ENCODE results near the gene CLDND2.
"Not testable (repeated sequence)": the region's sequence is repeated elsewhere in the genome, so short reads cannot be mapped to it uniquely, and the experiment has no call there.

Gene CLDND2

DNA sequence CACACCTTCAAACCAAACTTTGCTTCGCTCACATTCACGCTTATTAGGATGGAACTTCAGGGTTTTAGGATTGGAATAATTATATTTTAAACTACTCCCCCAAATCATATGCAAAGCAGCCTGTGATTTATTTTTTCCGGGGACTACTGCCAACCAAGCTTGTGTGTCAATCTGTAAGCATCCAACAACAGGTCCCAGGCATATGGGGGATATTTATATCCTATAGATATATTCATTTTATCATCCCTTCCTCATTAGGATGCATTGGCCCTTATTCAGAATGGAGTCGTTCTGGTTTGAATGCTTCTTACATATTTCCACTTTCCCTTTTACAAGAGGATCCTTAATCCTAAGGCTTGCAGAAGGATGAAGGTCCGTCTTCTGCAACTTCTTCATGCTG, 30.4 kb upstream of the CLDND2 start:
- Histone ChIP-seq H3K4me1 (ENCODE audit: control insufficient read depth, insufficient read depth, low read length) (no peaks in the 10 kb centered on the region; the same call in 1 of the 2 replicates), H3K27me3 (ENCODE audit: control insufficient read depth, insufficient read depth, low read length) (no peaks in the 10 kb centered on the region), H3K27ac (ENCODE audit: low read length) (no peak overlapping the region), H3K4me3 (ENCODE audit: low read length) (no peak overlapping the region), H3K36me3 (ENCODE audit: control insufficient read depth, insufficient read depth, low read length) (peaks cover 3% of the 10 kb centered on the region; the same call in 1 of the 2 replicates), H3K9me3 (ENCODE audit: control insufficient read depth, insufficient read depth, low read length) (peaks cover 4% of the 10 kb centered on the region)
- DNase-seq (ENCODE audit: low read depth, low spot score) = no peak
- no CpG with 5 or more reads among the region's 5 CpGs for WGBS (ENCODE audit: insufficient coverage, insufficient read length)

- H3K4me3 ChIP-seq (ENCODE audit: low read length) = no peak overlapping the region
- H3K27me3 ChIP-seq (ENCODE audit: control insufficient read depth, insufficient read depth, low read length) = no peaks in the 10 kb centered on the region
- peaks cover 4% of the 10 kb centered on the region for H3K9me3 ChIP-seq (ENCODE audit: control insufficient read depth, insufficient read depth, low read length)
- WGBS (ENCODE audit: insufficient coverage, insufficient read length) = no CpG with 5 or more reads among the region's 7 CpGs
- H3K4me1 ChIP-seq (ENCODE audit: control insufficient read depth, insufficient read depth, low read length) = no peaks in the 10 kb centered on the region; the same call in 1 of the 2 replicates
- peaks cover 3% of the 10 kb centered on the region; the same call in 1 of the 2 replicates for H3K36me3 ChIP-seq (ENCODE audit: control insufficient read depth, insufficient read depth, low read length)
- H3K27ac ChIP-seq (ENCODE audit: low read length) = no peak overlapping the region
- no peak for DNase-seq (ENCODE audit: low read depth, low spot score)
Measured at GRCh38 chr19:51398096-51398704, 29.4 kb upstream of the CLDND2 start.

DNA sequence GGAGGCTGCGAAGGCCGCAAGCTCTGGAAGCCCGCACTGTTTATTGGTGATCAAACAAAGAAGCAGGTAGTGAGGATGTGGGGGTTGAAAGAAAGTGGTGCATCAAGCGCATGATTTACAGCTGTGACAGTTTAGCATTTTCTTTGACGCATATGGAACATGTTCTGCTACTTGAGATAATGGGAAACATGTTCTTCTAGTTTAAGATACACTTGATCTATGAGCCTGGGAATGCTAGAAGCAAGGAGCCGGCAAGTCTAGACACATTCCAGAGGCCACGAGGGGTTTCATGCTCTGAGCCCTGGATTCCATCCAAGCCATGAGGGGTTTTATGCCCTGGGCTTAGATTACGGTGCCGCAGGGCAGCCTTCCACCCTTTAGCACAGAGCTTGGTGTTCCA, 28.6 kb upstream of the CLDND2 start:
- H3K36me3 ChIP-seq (ENCODE audit: control insufficient read depth, insufficient read depth, low read length); DNase-seq (ENCODE audit: low read depth, low spot score); H3K4me1 ChIP-seq (ENCODE audit: control insufficient read depth, insufficient read depth, low read length); H3K4me3 ChIP-seq (ENCODE audit: low read length); H3K27me3 ChIP-seq (ENCODE audit: control insufficient read depth, insufficient read depth, low read length); H3K27ac ChIP-seq (ENCODE audit: low read length); H3K9me3 ChIP-seq (ENCODE audit: control insufficient read depth, insufficient read depth, low read length): not testable (repeated sequence)
- no CpG with 5 or more reads among the region's 9 CpGs for WGBS (ENCODE audit: insufficient coverage, insufficient read length)

GRCh38 chr19:51396175-51396574, 27.4 kb upstream of the CLDND2 start:
- no peaks in the 10 kb centered on the region for H3K27me3 ChIP-seq (ENCODE audit: control insufficient read depth, insufficient read depth, low read length)
- no peaks in the 10 kb centered on the region for H3K36me3 ChIP-seq (ENCODE audit: control insufficient read depth, insufficient read depth, low read length)
- WGBS (ENCODE audit: insufficient coverage, insufficient read length) = no CpG with 5 or more reads among the region's 2 CpGs
- no peaks in the 10 kb centered on the region; the same call in 1 of the 2 replicates for H3K4me1 ChIP-seq (ENCODE audit: control insufficient read depth, insufficient read depth, low read length)
- no peak overlapping the region for H3K4me3 ChIP-seq (ENCODE audit: low read length)
- H3K9me3 ChIP-seq (ENCODE audit: control insufficient read depth, insufficient read depth, low read length) = no peaks in the 10 kb centered on the region
- H3K27ac ChIP-seq (ENCODE audit: low read length) = no peak overlapping the region
- no peak for DNase-seq (ENCODE audit: low read depth, low spot score)

GRCh38 chr19:51394050-51394836, 25.4 kb upstream of the CLDND2 start:
- WGBS (ENCODE audit: insufficient coverage, insufficient read length) = no CpG with 5 or more reads among the region's 45 CpGs

DNA sequence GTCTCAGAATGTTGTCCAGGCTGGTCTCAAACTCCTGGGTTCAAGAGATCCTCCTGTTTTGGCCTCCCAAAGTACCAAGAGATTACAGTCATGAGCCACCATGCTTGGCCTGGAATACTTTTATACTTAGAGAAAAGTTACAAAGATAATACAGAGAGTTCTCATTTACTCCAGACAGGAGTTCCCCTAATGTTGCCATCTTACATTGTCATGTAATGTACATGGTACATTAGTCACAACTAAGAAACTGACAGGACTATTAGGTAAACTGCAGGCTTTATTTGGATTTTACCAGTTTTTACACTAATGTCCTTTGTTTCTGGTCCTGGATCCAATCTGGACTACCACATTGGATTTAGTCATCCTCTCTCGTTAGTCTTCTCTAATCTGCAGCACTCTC, 23.9 kb upstream of the CLDND2 start:
- Histone ChIP-seq H3K27ac (ENCODE audit: low read length) (no peak overlapping the region), H3K4me1 (ENCODE audit: control insufficient read depth, insufficient read depth, low read length) (no peaks in the 10 kb centered on the region; the same call in 1 of the 2 replicates), H3K27me3 (ENCODE audit: control insufficient read depth, insufficient read depth, low read length) (no peaks in the 10 kb centered on the region), H3K36me3 (ENCODE audit: control insufficient read depth, insufficient read depth, low read length) (no peaks in the 10 kb centered on the region), H3K9me3 (ENCODE audit: control insufficient read depth, insufficient read depth, low read length) (no peaks in the 10 kb centered on the region), H3K4me3 (ENCODE audit: low read length) (no peak overlapping the region)
- DNase-seq (ENCODE audit: low read depth, low spot score) = no peak
- WGBS (ENCODE audit: insufficient coverage, insufficient read length) = no CpG with 5 or more reads among the region's 1 CpG

More at GRCh38 chr19:51394050-51394836, 25.4 kb upstream of the CLDND2 start:
- H3K9me3 ChIP-seq (ENCODE audit: control insufficient read depth, insufficient read depth, low read length) = no peaks in the 10 kb centered on the region
- H3K27ac ChIP-seq (ENCODE audit: low read length) = no peak overlapping the region
- H3K4me1 ChIP-seq (ENCODE audit: control insufficient read depth, insufficient read depth, low read length) = no peaks in the 10 kb centered on the region; the same call in 1 of the 2 replicates
- peak; percentile 98 for DNase-seq (ENCODE audit: low read depth, low spot score)
- H3K27me3 ChIP-seq (ENCODE audit: control insufficient read depth, insufficient read depth, low read length) = no peaks in the 10 kb centered on the region
- peak overlapping the region; percentile 59; the same call in 1 of the 2 replicates for H3K4me3 ChIP-seq (ENCODE audit: low read length)
- H3K36me3 ChIP-seq (ENCODE audit: control insufficient read depth, insufficient read depth, low read length) = no peaks in the 10 kb centered on the region

GRCh38 chr19:51391073-51391611, 22.3 kb upstream of the CLDND2 start:
- no peaks in the 10 kb centered on the region for H3K9me3 ChIP-seq (ENCODE audit: control insufficient read depth, insufficient read depth, low read length)
- no peaks in the 10 kb centered on the region; the same call in 1 of the 2 replicates for H3K4me1 ChIP-seq (ENCODE audit: control insufficient read depth, insufficient read depth, low read length)
- no peaks in the 10 kb centered on the region for H3K27me3 ChIP-seq (ENCODE audit: control insufficient read depth, insufficient read depth, low read length)
- WGBS (ENCODE audit: insufficient coverage, insufficient read length) = no CpG with 5 or more reads among the region's 8 CpGs
- DNase-seq (ENCODE audit: low read depth, low spot score) = no peak
- no peak overlapping the region for H3K27ac ChIP-seq (ENCODE audit: low read length)
- H3K36me3 ChIP-seq (ENCODE audit: control insufficient read depth, insufficient read depth, low read length) = no peaks in the 10 kb centered on the region
- no peak overlapping the region for H3K4me3 ChIP-seq (ENCODE audit: low read length)

GRCh38 chr19:51389143-51389542, 20.3 kb upstream of the CLDND2 start:
- no peak for DNase-seq (ENCODE audit: low read depth, low spot score)
- no CpG with 5 or more reads among the region's 14 CpGs for WGBS (ENCODE audit: insufficient coverage, insufficient read length)
- Histone ChIP-seq H3K36me3 (ENCODE audit: control insufficient read depth, insufficient read depth, low read length) (no peaks in the 10 kb centered on the region), H3K4me3 (ENCODE audit: low read length) (no peak overlapping the region), H3K9me3 (ENCODE audit: control insufficient read depth, insufficient read depth, low read length) (no peaks in the 10 kb centered on the region), H3K27ac (ENCODE audit: low read length) (no peak overlapping the region), H3K4me1 (ENCODE audit: control insufficient read depth, insufficient read depth, low read length) (no peaks in the 10 kb centered on the region; the same call in 1 of the 2 replicates), H3K27me3 (ENCODE audit: control insufficient read depth, insufficient read depth, low read length) (no peaks in the 10 kb centered on the region)

- no peak for DNase-seq (ENCODE audit: low read depth, low spot score)
- Histone ChIP-seq H3K4me1 (ENCODE audit: control insufficient read depth, insufficient read depth, low read length) (no peaks in the 10 kb centered on the region; the same call in 1 of the 2 replicates), H3K27me3 (ENCODE audit: control insufficient read depth, insufficient read depth, low read length) (no peaks in the 10 kb centered on the region), H3K9me3 (ENCODE audit: control insufficient read depth, insufficient read depth, low read length) (no peaks in the 10 kb centered on the region), H3K36me3 (ENCODE audit: control insufficient read depth, insufficient read depth, low read length) (no peaks in the 10 kb centered on the region), H3K27ac (ENCODE audit: low read length) (no peak within 1 kb of the TSS), H3K4me3 (ENCODE audit: low read length) (no peak within 1 kb of the TSS)
- WGBS (ENCODE audit: insufficient coverage, insufficient read length) = no CpG with 5 or more reads among the region's 15 CpGs
Measured at GRCh38 chr19:51387924-51388389, 19.2 kb upstream of the CLDND2 start, which contains the start of gene LIM2. Gene LIM2, minus strand, starts transcription at chr19:51387974. Its CDS starts 531 bp downstream, at chr19:51387443.

DNA sequence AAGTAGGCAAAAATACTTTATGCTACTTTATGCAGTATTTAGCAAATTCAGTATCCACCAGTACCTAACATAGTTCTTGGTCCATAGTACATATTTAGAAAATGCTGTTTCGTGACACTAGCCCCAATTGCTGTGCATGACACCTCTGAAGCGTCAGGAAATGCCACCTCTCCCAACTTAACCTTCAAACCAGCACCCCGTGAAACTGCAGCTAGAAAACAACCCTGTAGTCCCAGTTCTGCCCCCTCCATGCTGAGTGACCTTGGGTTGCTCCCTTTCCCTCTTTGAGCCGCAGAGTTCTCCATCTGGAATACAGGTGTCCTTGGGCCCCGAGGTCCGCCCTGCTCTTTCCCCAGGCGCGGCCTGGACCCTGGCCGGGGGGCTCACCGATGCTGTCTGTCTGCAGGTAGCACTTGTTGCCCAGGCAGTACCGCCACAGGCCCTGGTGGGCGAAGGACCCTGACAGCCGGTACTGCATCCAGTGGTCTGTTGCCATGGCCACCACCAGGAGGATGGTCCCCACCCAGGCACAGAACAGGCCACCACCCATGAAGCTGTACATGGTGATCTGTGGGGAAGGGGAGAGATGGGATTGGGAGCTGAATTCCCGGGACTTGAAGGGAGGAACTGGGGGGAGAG, 18.2 kb upstream of the CLDND2 start:
- no peak overlapping the region for H3K27ac ChIP-seq (ENCODE audit: low read length)
- DNase-seq (ENCODE audit: low read depth, low spot score) = no peak
- H3K27me3 ChIP-seq (ENCODE audit: control insufficient read depth, insufficient read depth, low read length) = no peaks in the 10 kb centered on the region
- no peaks in the 10 kb centered on the region for H3K36me3 ChIP-seq (ENCODE audit: control insufficient read depth, insufficient read depth, low read length)
- no peak overlapping the region for H3K4me3 ChIP-seq (ENCODE audit: low read length)
- H3K4me1 ChIP-seq (ENCODE audit: control insufficient read depth, insufficient read depth, low read length) = no peaks in the 10 kb centered on the region; the same call in 1 of the 2 replicates
- no peaks in the 10 kb centered on the region for H3K9me3 ChIP-seq (ENCODE audit: control insufficient read depth, insufficient read depth, low read length)
- no CpG with 5 or more reads among the region's 14 CpGs for WGBS (ENCODE audit: insufficient coverage, insufficient read length)
